Left hindlimb (tissue), 1 donor: ENCODE results near the gene UACA.

ENCODE experiments used
- DNase-seq: peaks from one replicate; pipeline ENCODE4 v3.0.0-alpha.2; 2018

Gene UACA

GRCh38 chr15:70652341-70652740 lies 111.0 kb downstream of the UACA start:
- DNase-seq: no peak

GRCh38 chr15:70651303-70651845 lies 112.0 kb downstream of the UACA start:
- DNase-seq: no peak

DNA sequence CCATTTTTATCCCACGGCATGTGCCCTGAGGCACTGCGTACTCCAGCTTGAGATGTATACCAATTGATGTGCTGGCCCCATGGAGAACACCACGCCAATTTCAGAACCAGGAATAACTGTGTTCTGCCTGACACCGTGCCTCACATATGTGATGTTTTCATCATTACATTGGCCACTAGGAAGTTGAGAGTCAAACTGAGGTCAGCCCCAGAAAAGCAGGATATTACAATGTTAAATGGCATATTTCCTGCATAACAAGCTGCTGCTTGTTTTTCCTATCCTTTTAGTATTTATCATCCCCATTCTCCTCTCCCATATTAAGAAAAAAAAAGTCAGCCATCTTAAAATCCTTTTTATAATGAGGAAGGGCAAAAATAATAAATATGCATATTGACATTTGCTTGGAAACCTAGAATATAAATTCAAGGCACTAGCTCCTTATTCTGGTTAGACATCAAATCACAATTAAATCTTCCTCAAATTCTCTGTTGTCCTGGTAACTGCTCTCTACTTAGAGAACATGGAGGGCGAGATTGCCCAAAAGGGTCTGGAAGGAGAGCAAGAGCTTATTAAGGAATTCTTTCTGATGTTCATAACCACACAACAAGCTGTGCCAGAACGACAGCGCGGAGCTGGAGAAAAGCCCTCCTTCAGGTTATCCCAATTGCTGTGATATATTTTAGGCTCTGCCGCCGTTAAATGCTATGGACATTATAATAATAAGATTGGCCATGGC lies 112.6 kb downstream of the UACA start:
- no peak for DNase-seq

GRCh38 chr15:70647396-70647795 lies 116.0 kb downstream of the UACA start:
- DNase-seq: no peak

GRCh38 chr15:70646169-70646568 lies 117.2 kb downstream of the UACA start:
- DNase-seq: no peak

GRCh38 chr15:70643783-70644125 lies 119.6 kb downstream of the UACA start:
- DNase-seq: no peak

GRCh38 chr15:70643106-70643782 lies 120.1 kb downstream of the UACA start:
- DNase-seq: no peak

DNA sequence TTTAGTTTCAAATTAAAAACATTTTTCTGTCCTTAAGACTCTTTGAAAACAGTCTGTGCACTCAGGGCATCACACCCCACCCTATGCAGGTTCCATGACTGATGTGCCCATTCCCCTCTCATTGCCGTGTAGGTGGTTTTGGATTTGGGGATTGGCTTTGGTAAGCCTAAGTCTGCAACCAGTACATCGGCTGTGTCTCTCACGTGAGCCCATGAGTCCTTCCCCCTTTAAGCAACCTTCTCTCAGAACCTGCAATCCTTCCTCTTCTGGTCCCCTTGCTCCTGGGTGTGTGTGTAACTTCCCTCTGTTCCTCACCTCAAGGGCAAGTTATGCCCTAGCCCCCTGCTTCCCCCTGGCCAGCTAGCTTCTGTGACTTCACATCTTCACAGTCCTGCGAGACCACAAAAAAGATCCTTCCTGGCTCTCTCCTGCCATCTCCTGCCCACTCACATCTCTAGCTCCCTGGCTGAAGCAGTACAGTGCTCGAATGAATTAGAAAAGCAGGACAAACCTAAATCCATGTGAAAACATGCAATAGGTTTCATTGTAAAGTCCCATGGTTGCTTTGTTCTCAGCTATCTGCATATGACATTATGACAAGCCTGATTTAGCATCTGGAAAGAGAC lies 126.7 kb downstream of the UACA start:
- DNase-seq: peak; percentile 65

- DNase-seq: no peak
Measured at GRCh38 chr15:70635895-70636294, 127.5 kb downstream of the UACA start.

GRCh38 chr15:70633991-70634390 lies 129.4 kb downstream of the UACA start:
- no peak for DNase-seq

DNA sequence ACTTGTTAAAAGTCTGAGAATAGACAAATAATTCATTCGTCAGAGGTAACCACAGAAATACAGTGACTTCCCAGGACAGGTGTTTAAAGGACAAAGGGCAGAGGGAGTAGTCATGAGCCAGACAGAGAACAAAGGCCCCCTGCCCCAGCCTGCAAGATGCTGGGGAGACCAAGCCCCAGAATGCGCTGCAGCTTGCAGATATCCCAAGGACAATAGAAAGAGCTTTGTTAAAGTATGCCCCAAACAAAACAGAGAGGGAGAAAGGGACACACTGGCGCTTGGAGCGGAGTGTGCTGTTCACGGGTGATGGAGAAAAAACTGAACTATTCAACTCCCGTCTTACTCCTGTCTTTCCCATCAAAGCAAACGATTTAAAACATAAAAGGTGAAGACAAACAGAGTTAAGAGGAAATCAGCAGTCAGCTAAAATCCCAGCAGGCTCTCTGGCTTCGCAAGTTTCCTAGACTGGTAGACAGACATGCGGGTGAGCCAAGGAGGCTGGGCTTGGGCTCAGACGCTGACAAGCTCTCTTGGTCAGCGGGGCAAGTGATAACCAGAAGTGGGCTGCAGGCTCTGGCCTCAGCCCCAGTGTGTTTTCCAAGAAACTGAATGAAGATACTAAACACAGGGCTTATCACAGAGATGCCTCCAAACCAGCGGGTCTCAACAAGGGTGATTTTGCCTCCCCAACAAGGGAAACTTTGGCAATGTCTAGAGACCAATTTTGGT lies 130.1 kb downstream of the UACA start:
- DNase-seq: no peak

GRCh38 chr15:70632491-70633102 lies 130.8 kb downstream of the UACA start:
- DNase-seq: no peak

- no peak for DNase-seq
Measured at GRCh38 chr15:70632079-70632478, 131.3 kb downstream of the UACA start.

- DNase-seq: no peak
Measured at GRCh38 chr15:70629735-70630273, 133.6 kb downstream of the UACA start.

DNA sequence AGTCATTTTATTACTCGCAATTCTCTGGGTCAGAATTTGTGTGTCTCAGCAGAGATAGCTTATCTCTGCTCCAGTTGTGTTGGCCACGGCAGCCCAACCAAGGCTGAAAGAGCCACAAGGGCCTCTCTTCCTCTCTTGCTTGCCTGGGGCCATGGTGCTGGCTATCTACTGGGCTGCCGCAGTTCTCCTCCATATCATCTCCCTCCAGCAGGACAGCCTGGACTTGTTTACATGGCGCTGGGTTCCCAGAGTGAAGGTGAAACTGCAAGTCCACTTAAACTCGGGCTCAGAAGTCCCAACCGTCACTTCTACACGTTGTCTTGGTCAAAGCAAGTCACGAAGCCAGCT lies 134.8 kb downstream of the UACA start:
- DNase-seq: no peak

- DNase-seq: peak; percentile 77
Measured at GRCh38 chr15:70627734-70628548, 135.4 kb downstream of the UACA start.

- DNase-seq: no peak
Measured at GRCh38 chr15:70627322-70627721, 136.0 kb downstream of the UACA start.

- DNase-seq: no peak
Measured at GRCh38 chr15:70625438-70625837, 137.9 kb downstream of the UACA start.

DNA sequence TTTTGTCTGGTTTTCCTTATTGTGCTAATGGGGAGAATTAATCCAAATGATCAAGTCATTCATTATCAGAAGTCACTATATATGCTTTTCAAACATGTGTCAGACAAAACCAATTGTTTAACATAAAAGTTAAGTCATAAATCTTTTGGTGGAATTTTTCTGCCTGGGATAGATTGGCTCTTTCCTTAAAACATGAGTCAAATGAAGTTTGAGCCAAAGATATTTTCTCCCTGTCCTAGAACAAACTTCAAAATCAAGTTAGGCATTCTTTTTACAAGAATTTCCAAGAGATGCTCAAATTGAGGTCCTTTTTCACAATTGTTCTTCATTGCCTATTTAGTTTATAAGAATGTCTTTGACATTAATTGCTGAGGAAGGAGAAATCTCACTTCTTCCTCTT lies 138.3 kb downstream of the UACA start:
- no peak for DNase-seq

- DNase-seq: no peak
Measured at GRCh38 chr15:70618929-70619328, 144.4 kb downstream of the UACA start.

GRCh38 chr15:70617911-70618287 lies 145.5 kb downstream of the UACA start:
- DNase-seq: no peak
